ENCODE results near the gene ZBTB18. TPM values are rescaled to one million over a fixed set of nuclear protein-coding genes. Genes with fewer than 3 reads are reported as not detected.

Gene ZBTB18
- polyA plus RNA-seq, 3 donors, result 3.0 to 45.5 (median 3.6) TPM

DNA sequence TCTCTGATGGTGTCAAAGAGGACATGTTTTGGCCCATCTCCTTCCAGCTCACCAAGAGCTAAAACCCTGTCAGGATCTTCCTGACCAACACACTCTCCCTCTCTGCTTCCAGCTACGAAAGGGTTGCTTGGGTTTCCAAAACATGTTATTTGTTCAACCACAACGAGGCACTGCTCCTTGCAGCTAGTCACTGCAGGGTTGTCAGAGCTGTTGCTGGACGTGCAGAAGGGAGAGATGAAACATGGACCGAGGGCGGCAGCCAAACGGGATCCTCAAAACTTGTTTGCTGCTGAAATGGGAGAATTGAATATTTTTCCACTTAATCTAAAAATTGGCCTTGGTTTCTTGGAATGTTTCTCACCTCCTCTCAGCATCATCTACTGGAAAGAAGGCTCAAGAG, 12.4 kb downstream of the ZBTB18 start:
- H3K9me3 Mint-ChIP-seq, result no peaks in the 10 kb centered on the region
- TF ChIP-seq CTCF (IDR thresholded peaks at IDR 0.05), result no peak
- no peak overlapping the region for H2AFZ ChIP-seq (ENCODE audit: insufficient read depth, low read depth, low read length, poor library complexity, severe bottlenecking)

GRCh38 chr1:244064621-244065020, 13.5 kb downstream of the ZBTB18 start:
- Histone ChIP-seq H3K4me1 (ENCODE audit: control insufficient read depth in 1 of 2, insufficient read depth in 2 of 2, low read length in 2 of 2) (peaks cover 3 to 5% of the 10 kb centered on the region in 2 donors), H3K79me2 (ENCODE audit: insufficient read depth, low read length) (no peaks in the 10 kb centered on the region), H3K9ac (ENCODE audit: insufficient read depth, low read length, poor library complexity, severe bottlenecking) (no peak overlapping the region), H3K4me2 (replicated peaks; ENCODE audit: extremely low read depth, low read length, poor library complexity, severe bottlenecking) (no peak overlapping the region), H3K9me3 (replicated peaks in 1 of 2; ENCODE audit: control insufficient read depth in 1 of 2, insufficient read depth in 1 of 2, low read length in 2 of 2) (no peaks in the 10 kb centered on the region), H3K27ac (ENCODE audit: low read depth in 1 of 2, low read length in 2 of 2) (no peak overlapping the region), H4K20me1 (ENCODE audit: insufficient read depth, low read length) (no peaks in the 10 kb centered on the region), H3K27me3 (ENCODE audit: control insufficient read depth in 2 of 2, insufficient read depth in 2 of 2, low read length in 2 of 2) (no peaks in the 10 kb centered on the region), H3K36me3 (replicated peaks in 1 of 2; ENCODE audit: control insufficient read depth in 1 of 2, insufficient read depth in 2 of 2, low read length in 2 of 2) (no peaks in the 10 kb centered on the region), H2AFZ (ENCODE audit: insufficient read depth, low read depth, low read length, poor library complexity, severe bottlenecking) (no peak overlapping the region), H3K4me3 (replicated peaks in 1 of 3; ENCODE audit: low read depth in 2 of 3, low read length in 3 of 3) (no peak overlapping the region)
- no peak for DNase-seq
- Mint-ChIP-seq H3K4me3 (no peak overlapping the region), H3K27ac (no peak overlapping the region), H3K9me3 (peaks cover 0 to 1% (median 0%) of the 10 kb centered on the region in 7 donors), H3K36me3 (no peaks in the 10 kb centered on the region), H3K4me1 (peaks cover 5% of the 10 kb centered on the region), H3K27me3 (ENCODE audit: low read depth in 3 of 3) (peaks cover 2% of the 10 kb centered on the region in 3 donors)
- no peak for TF ChIP-seq CTCF (IDR thresholded peaks at IDR 0.05)
- intact Hi-C loops (cut with micrococcal nuclease), result no loop called here
- WGBS (ENCODE audit: insufficient coverage), result 93% methylated on average over 8 of the region's 8 CpGs

More for the DNA sequence above, 12.4 kb downstream of the ZBTB18 start:
- Histone ChIP-seq H3K79me2 (ENCODE audit: insufficient read depth, low read length) (no peaks in the 10 kb centered on the region), H4K20me1 (ENCODE audit: insufficient read depth, low read length) (no peaks in the 10 kb centered on the region), H3K4me3 (replicated peaks in 1 of 3; ENCODE audit: low read depth in 2 of 3, low read length in 3 of 3) (no peak overlapping the region), H3K4me2 (replicated peaks; ENCODE audit: extremely low read depth, low read length, poor library complexity, severe bottlenecking) (no peak overlapping the region), H3K27ac (ENCODE audit: low read depth in 1 of 2, low read length in 2 of 2) (no peak overlapping the region), H3K36me3 (replicated peaks in 1 of 2; ENCODE audit: control insufficient read depth in 1 of 2, insufficient read depth in 2 of 2, low read length in 2 of 2) (no peaks in the 10 kb centered on the region), H3K9me3 (replicated peaks in 1 of 2; ENCODE audit: control insufficient read depth in 1 of 2, insufficient read depth in 1 of 2, low read length in 2 of 2) (no peaks in the 10 kb centered on the region), H3K27me3 (ENCODE audit: control insufficient read depth in 2 of 2, insufficient read depth in 2 of 2, low read length in 2 of 2) (no peaks in the 10 kb centered on the region), H3K4me1 (ENCODE audit: control insufficient read depth in 1 of 2, insufficient read depth in 2 of 2, low read length in 2 of 2) (peaks cover 3 to 5% of the 10 kb centered on the region in 2 donors), H3K9ac (ENCODE audit: insufficient read depth, low read length, poor library complexity, severe bottlenecking) (no peak overlapping the region)
- intact Hi-C loops (cut with micrococcal nuclease), result no loop called here
- no peak overlapping the region for H3K4me3 Mint-ChIP-seq
- no peak overlapping the region for H3K27ac Mint-ChIP-seq
- 73% methylated on average over 2 of the region's 6 CpGs for WGBS (ENCODE audit: insufficient coverage)
- peaks cover 0 to 2% (median 2%) of the 10 kb centered on the region in 3 donors for H3K27me3 Mint-ChIP-seq (ENCODE audit: low read depth in 3 of 3)
- peaks cover 5% of the 10 kb centered on the region for H3K4me1 Mint-ChIP-seq
- no peaks in the 10 kb centered on the region for H3K36me3 Mint-ChIP-seq
- DNase-seq, result no peak

All from CD14-positive monocyte (primary cell).